Activated CD4-positive, CD25-positive, alpha-beta regulatory T cell (primary cell): ENCODE measurements around the gene DMD.
"Not testable (repeated sequence)": the region's sequence is repeated elsewhere in the genome, so short reads cannot be mapped to it uniquely, and the experiment has no call there.

Source experiments
- DNase-seq, 4 experiments: peaks; one replicate each; lab custom pipeline; 2025; lab: John Stamatoyannopoulos, UW

DMD gene

GRCh38 chrX:32614707-32615106 is 596.6 kb downstream of the DMD start:
- no peak for DNase-seq

GRCh38 chrX:32599156-32599555 is 612.2 kb downstream of the DMD start:
- DNase-seq: no peak

GRCh38 chrX:32598707-32599106 is 612.6 kb downstream of the DMD start:
- DNase-seq: no peak

DNA sequence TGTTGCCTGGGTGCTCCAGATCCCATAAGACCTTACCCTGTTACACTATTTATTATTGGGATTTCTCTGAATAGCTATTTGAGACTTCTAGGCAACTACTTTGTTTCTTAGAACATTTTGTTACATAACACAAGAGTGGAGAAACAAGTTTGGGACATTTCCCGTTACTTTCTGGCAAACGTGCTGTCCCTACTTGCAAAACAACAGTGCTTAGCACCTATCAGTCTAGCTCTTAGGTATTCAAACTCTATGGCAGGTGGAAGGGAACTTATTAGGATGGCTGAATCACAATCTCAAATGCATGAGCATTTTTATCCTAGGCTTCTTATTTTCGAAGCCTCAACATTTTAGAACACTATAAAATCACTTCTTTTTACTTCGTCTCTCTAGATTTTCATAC is 613.6 kb downstream of the DMD start:
- no peak for DNase-seq

- DNase-seq: no peak
Observed at GRCh38 chrX:32592786-32593185, 618.6 kb downstream of the DMD start.

DNA sequence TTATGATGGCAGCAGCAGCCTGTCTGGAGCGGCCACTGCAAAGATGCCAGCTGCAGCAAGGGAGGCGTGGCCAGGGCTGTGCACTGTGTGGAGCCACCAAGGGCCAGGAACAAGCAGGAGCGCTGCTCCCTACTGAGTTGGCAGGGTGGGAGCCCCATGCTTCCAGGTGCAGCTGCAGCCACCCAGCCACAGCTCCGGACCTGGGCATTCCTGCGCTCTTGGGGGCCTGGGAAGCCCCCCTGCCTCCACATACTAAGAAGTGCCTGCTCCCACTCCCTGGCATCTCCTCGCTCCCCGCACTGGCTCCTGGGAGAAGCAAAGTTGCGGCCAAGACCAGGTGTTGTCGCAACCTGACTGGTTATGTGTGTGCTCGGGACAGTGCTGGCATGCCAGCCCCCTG is 619.8 kb downstream of the DMD start:
- no peak for DNase-seq

GRCh38 chrX:32582729-32583128 is 628.6 kb downstream of the DMD start:
- no peak for DNase-seq

DNA sequence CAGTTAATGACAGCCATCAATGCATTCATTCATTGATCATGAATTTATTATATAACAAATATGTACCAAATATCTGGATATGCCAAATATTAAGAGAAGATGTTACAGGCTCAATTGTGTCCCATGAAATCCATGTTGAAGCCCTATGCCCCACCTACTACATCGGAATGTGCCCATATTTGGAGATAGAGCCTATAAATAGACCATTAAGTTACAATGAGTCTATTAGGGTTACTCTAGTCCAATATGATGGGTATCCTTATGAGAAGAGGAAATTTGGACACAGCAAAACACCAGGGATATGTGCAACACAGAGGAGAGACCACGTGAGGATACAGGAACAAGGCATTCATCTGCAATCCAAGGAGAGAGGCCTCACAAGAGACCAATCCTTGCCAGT is 634.5 kb downstream of the DMD start:
- no peak for DNase-seq

- no peak for DNase-seq
Observed at GRCh38 chrX:32572644-32573043, 638.7 kb downstream of the DMD start.

GRCh38 chrX:32571579-32571978 is 639.8 kb downstream of the DMD start:
- no peak for DNase-seq

DNA sequence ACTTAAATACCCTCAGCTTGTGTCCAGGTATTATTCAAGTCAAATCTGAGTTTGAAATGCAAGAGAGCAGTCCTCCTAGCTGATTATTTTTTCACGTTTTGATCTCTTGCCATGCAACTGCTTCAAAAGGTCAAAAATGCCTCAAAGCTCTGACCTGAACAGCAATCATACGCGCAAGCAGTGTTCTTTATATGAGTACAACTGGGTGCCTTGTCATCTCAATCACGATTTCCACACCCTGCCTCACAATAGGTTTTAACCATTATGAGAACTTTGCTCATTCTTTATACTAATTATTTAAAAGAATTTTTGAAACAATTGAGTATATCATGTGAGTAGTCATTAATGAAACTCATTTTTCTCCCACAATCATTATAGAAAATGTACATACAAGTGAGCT is 649.1 kb downstream of the DMD start:
- no peak for DNase-seq

GRCh38 chrX:32545101-32545500 is 666.2 kb downstream of the DMD start:
- DNase-seq: no peak

GRCh38 chrX:32538554-32538953 is 672.8 kb downstream of the DMD start:
- DNase-seq: no peak

DNA sequence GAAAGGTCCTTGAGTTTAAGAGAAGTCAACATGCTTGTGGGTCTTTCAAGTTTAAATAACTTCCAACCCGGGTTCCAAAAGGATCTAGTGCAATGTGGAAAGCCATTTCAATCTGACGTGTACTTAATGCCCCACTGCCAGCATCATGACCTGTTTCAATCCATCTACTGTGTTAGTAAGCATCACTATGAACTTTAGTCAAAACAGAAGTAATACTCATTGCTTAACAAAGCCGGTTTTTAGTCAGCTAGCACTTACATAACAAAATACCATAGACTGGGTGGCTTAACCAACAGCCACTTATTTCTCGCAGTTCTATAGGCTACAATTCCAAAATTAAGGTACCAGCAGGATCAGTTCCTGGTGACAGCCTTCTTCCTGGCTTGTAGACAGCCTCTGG is 677.5 kb downstream of the DMD start:
- no peak for DNase-seq

GRCh38 chrX:32532262-32532661 is 679.1 kb downstream of the DMD start:
- DNase-seq: no peak

- no peak for DNase-seq
Observed at GRCh38 chrX:32530802-32531403, 680.4 kb downstream of the DMD start.

DNA sequence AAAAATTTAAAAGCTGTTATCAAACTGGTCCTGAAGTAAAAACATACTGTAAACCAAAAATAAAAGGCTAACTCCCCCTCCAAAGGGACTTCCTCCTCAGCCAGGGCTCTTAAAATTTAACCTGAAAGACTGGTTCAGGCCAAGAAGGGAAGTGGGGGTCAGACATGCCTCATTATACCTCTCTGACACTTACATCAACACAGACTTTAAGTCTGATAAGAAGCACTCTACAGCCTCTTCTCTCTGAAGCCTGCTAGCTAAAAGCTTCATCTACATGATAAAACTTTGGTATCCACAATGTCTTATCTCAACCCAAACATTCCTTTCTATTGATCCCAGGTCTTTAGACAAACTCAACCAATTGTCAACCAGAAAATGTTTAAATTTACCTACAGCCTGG is 682.9 kb downstream of the DMD start:
- not testable (repeated sequence) for DNase-seq

DNA sequence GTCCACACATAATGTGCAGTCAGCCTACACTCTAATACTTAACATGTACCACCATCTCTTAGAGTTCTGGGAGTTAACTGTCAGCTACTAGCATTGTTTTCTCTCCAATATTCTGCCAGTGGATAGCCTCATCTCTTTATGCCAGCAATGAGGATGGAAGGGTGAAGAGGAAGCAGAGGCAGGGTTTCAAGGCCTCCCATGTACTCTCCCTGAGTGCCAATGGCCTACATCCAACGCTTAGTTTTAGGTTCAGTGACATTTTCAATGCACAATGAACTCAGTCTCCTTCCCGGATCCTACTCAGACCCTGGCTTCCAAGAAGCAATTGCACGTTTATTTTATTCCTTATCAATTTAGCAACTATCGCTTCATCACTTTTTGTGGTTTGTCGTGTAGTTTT is 686.1 kb downstream of the DMD start:
- DNase-seq: no peak

DNA sequence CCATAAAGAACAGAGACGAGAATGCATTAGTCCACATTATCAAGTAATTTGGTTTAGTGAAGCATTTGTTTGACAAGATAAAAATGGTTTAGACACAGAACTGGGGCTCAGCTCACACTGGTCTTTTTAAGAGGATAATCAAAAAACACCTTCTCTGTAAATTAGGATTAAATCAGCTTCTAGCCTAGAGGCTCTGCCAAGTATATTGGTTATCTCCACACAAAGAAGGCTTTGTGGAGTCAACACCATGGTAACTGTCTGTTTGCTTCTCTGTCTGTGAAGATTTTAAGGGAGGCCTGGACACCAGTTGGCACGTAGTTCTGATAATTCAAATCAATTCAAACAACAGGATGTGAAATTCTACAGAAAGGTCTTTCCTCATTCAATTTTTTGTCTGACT is 687.0 kb downstream of the DMD start:
- DNase-seq: no peak

- DNase-seq: no peak
Observed at GRCh38 chrX:32520789-32521188, 690.6 kb downstream of the DMD start.

- no peak for DNase-seq
Observed at GRCh38 chrX:32514986-32515385, 696.4 kb downstream of the DMD start.

DNA sequence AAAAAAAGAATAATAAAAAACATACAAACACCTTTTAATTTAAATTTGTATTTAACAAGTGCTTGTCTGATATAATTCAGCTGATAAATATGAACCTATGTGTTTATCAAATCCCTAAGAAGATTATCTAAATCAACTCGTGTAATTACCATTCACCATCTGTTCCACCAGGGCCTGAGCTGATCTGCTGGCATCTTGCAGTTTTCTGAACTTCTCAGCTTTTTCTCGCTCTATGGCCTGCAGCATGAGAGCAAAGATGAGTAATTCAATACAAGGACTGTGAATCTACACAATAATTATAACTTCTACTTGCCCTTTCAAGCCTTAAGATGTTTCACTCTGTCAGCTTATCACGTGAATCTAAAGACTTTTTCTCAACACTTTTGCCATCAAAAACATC is 709.7 kb downstream of the DMD start:
- no peak for DNase-seq

DNA sequence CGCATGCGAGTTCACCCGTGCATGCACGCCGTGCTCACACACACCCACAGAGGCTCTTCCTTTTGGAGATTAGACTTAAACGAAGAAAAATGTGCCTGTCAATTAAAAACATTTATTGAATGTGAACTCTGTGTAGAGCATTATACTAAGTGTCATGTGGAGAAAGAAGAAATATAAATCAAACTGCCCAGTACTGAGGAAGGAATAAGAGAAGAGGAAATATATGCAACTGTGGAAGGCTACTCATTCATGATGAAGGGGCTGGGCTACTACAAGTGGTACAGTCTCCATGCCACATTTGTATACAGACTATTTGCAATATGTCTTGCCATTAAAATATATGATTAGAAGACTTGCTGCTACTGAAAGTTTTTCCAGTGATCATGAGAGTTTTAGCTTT is 714.7 kb downstream of the DMD start:
- DNase-seq: no peak

DNA sequence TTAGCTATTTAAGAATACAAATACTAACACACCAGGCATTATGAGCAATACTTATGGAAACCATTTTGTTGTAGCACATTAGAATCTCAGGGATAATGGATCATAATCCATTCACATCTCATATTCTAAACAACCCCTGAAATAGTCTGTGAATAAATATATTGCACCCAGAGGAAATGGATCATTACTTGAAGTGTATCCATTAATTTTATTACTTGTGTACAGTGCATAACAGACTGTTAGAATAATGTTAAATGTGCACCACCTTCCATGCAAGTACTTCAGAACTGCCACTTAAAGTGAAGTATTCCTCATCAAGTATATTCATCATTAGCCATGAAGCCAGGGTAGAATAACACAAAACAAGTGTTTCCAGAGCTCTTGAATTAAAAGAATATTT is 715.5 kb downstream of the DMD start:
- no peak for DNase-seq

- DNase-seq: no peak
Observed at GRCh38 chrX:32489125-32489524, 722.2 kb downstream of the DMD start.
